WTC11 (cell line): ENCODE measurements around the gene GFRA1. TPM values are rescaled to one million over a fixed set of nuclear protein-coding genes. Genes with fewer than 3 reads are reported as not detected.

Source experiments
- ATAC-seq: fragments of 200-7000 bp; cut with Tn5 transposase; 2 replicates; pipeline ENCODE4 v1.10.0; 2021; ENCODE audit warnings: mild to moderate bottlenecking, moderate library complexity
- CTCF ChIA-PET: fragments of 300-600 bp; sonication (Branson Sonifier 250); formaldehyde crosslinking; loops from one replicate; lab custom pipeline; 2021; ENCODE audit warnings: antibody characterized with exemption; lab: Charles Lee
- POLR2A ChIA-PET: fragments of 350-600 bp; sonication (Branson Sonifier 250); formaldehyde crosslinking; loops from one replicate; lab custom pipeline; 2021; ENCODE audit warnings: antibody characterized with exemption; lab: Charles Lee
- DNase-seq: peaks from one replicate; pipeline ENCODE4 v3.0.0; 2021; ENCODE audit warnings: low spot score
- H3K27ac Mint-ChIP-seq: 2 replicates; pipeline ENCODE4 v1.8.0; 2021; ENCODE audit warnings: mixed read lengths
- H3K27me3 Mint-ChIP-seq: 2 replicates; pipeline ENCODE4 v1.8.0; 2021; ENCODE audit warnings: low read depth, mild to moderate bottlenecking, moderate library complexity, mixed read lengths
- H3K36me3 Mint-ChIP-seq: 2 replicates; pipeline ENCODE4 v1.8.0; 2021; ENCODE audit warnings: mixed read lengths
- H3K4me1 Mint-ChIP-seq: 2 replicates; pipeline ENCODE4 v1.8.0; 2022; ENCODE audit warnings: mixed read lengths
- H3K4me3 Mint-ChIP-seq: 2 replicates; pipeline ENCODE4 v1.8.0; 2021; ENCODE audit warnings: mild to moderate bottlenecking, moderate library complexity, mixed read lengths
- H3K9me3 Mint-ChIP-seq: 2 replicates; pipeline ENCODE4 v1.8.0; 2021; ENCODE audit warnings: mixed read lengths
- AFF4 ChIP-seq: sonication (generic); formaldehyde crosslinking; IDR thresholded peaks from 2 replicates; pipeline ENCODE4 v1.8.1; 2023; ENCODE audit warnings: mild to moderate bottlenecking, missing genetic modification reagents, borderline replicate concordance
- ATF1 ChIP-seq: sonication (generic); formaldehyde crosslinking; IDR thresholded peaks from 2 replicates; pipeline ENCODE4 v1.8.1; 2023; ENCODE audit warnings: mild to moderate bottlenecking, moderate library complexity, missing genetic modification reagents
- CBFB ChIP-seq: sonication (generic); formaldehyde crosslinking; IDR thresholded peaks from 2 replicates; pipeline ENCODE4 v1.8.1; 2022; ENCODE audit warnings: mild to moderate bottlenecking, low read depth, missing genetic modification reagents
- CDX4 ChIP-seq: fragments of 250-450 bp; sonication (Bioruptor Pico); IDR thresholded peaks from 2 replicates; pipeline ENCODE4 v1.9.0; 2021; ENCODE audit warnings: moderate library complexity, mild to moderate bottlenecking, inconsistent platforms, borderline replicate concordance
- CREB1 ChIP-seq: sonication (generic); formaldehyde crosslinking; IDR thresholded peaks from 2 replicates; pipeline ENCODE4 v1.8.0; 2023; ENCODE audit warnings: mild to moderate bottlenecking, missing genetic modification reagents
- ELF4 ChIP-seq: sonication (generic); formaldehyde crosslinking; IDR thresholded peaks from 2 replicates; pipeline ENCODE4 v1.8.1; 2022; ENCODE audit warnings: low read depth, mild to moderate bottlenecking, moderate library complexity, missing genetic modification reagents
- EMX1 ChIP-seq: fragments of 250-450 bp; sonication (Bioruptor Pico); IDR thresholded peaks from 2 replicates; pipeline ENCODE4 v1.8.0; 2021; ENCODE audit warnings: mild to moderate bottlenecking
- FOXP4 ChIP-seq: sonication (generic); formaldehyde crosslinking; IDR thresholded peaks from 2 replicates; pipeline ENCODE4 v1.8.0; 2022; ENCODE audit warnings: mild to moderate bottlenecking, missing genetic modification reagents
- GTF2I ChIP-seq: fragments of 250-450 bp; sonication (Bioruptor Pico); conservative IDR thresholded peaks from 2 replicates; pipeline ENCODE4 v1.4.0; 2021; ENCODE audit warnings: mild to moderate bottlenecking
- HMGXB4 ChIP-seq: sonication (generic); formaldehyde crosslinking; IDR thresholded peaks from 2 replicates; pipeline ENCODE4 v1.8.1; 2023; ENCODE audit warnings: mild to moderate bottlenecking, moderate library complexity, missing genetic modification reagents
- IRF1 ChIP-seq: sonication (generic); formaldehyde crosslinking; IDR thresholded peaks from 2 replicates; pipeline ENCODE4 v1.8.0; 2023; ENCODE audit warnings: missing genetic modification reagents
- JUN ChIP-seq: sonication (generic); formaldehyde crosslinking; IDR thresholded peaks from 2 replicates; pipeline ENCODE4 v1.8.0; 2023; ENCODE audit warnings: mild to moderate bottlenecking, missing genetic modification reagents
- NFE2L1 ChIP-seq: sonication (generic); formaldehyde crosslinking; IDR thresholded peaks from 2 replicates; pipeline ENCODE4 v1.8.1; 2023; ENCODE audit warnings: missing genetic modification reagents
- NFYB ChIP-seq: sonication (generic); formaldehyde crosslinking; conservative IDR thresholded peaks from 2 replicates; pipeline ENCODE4 v1.8.0; 2022; ENCODE audit warnings: low read depth, missing genetic modification reagents
- PRRX2 ChIP-seq: fragments of 250-450 bp; sonication (Bioruptor Pico); IDR thresholded peaks from 2 replicates; pipeline ENCODE4 v1.8.0; 2021; ENCODE audit warnings: mild to moderate bottlenecking
- SOX15 ChIP-seq: fragments of 250-450 bp; sonication (Bioruptor Pico); IDR thresholded peaks from 2 replicates; pipeline ENCODE4 v1.9.0; 2021; ENCODE audit warnings: mild to moderate bottlenecking
- STAT6 ChIP-seq: sonication (generic); formaldehyde crosslinking; conservative IDR thresholded peaks from 2 replicates; pipeline ENCODE4 v1.8.1; 2023; ENCODE audit warnings: mild to moderate bottlenecking, low read depth, missing genetic modification reagents, moderate library complexity
- TEAD1 ChIP-seq: sonication (generic); formaldehyde crosslinking; IDR thresholded peaks from 2 replicates; pipeline ENCODE4 v1.8.0; 2022; ENCODE audit warnings: mild to moderate bottlenecking, missing genetic modification reagents
- TP53 ChIP-seq: sonication (generic); formaldehyde crosslinking; IDR thresholded peaks from 2 replicates; pipeline ENCODE4 v1.8.1; 2023; ENCODE audit warnings: mild to moderate bottlenecking, missing genetic modification reagents
- ZNF121 ChIP-seq: sonication (generic); formaldehyde crosslinking; IDR thresholded peaks from 2 replicates; pipeline ENCODE4 v1.8.0; 2023; ENCODE audit warnings: missing genetic modification reagents
- ZNF138 ChIP-seq: sonication (generic); formaldehyde crosslinking; conservative IDR thresholded peaks from 2 replicates; pipeline ENCODE4 v1.8.1; 2022; ENCODE audit warnings: mild to moderate bottlenecking, moderate library complexity, missing genetic modification reagents
- ZNF232 ChIP-seq: sonication (generic); formaldehyde crosslinking; IDR thresholded peaks from 2 replicates; pipeline ENCODE4 v1.8.0; 2022; ENCODE audit warnings: mild to moderate bottlenecking, missing genetic modification reagents
- ZNF317 ChIP-seq: sonication (generic); formaldehyde crosslinking; IDR thresholded peaks from 2 replicates; pipeline ENCODE4 v1.8.1; 2023; ENCODE audit warnings: low read depth, mild to moderate bottlenecking, moderate library complexity, missing genetic modification reagents, borderline replicate concordance
- ZNF512 ChIP-seq: sonication (generic); formaldehyde crosslinking; IDR thresholded peaks from 2 replicates; pipeline ENCODE4 v1.8.1; 2022; ENCODE audit warnings: missing genetic modification reagents, borderline replicate concordance
- total RNA-seq: library from RNA; stranded (reverse); gene quantifications from 3 replicates; pipeline ENCODE4 v1.2.3, GENCODE V29; 2021

The GFRA1 gene
- total RNA-seq, 1 experiment from 2014 or later = 4.4 TPM

- TF ChIP-seq STAT6 (CRISPR knock-in tag) (no peak), HMGXB4 (CRISPR knock-in tag) (no peak), CDX4 (CRISPR knock-in tag) (no peak), CREB1 (no peak), ZNF121 (CRISPR knock-in tag) (no peak), NFYB (no peak), NFE2L1 (CRISPR knock-in tag) (no peak), CBFB (CRISPR knock-in tag) (no peak), EMX1 (no peak)
Observed at GRCh38 chr10:116041948-116042347, 231.1 kb downstream of the GFRA1 start (continued).

GRCh38 chr10:116039612-116040011 lies 233.4 kb downstream of the GFRA1 start:
- POLR2A ChIA-PET = no interaction called here
- Mint-ChIP-seq H3K9me3 (peaks cover 25% of the 10 kb centered on the region), H3K4me3 (no peak overlapping the region), H3K4me1 (peaks cover 10% of the 10 kb centered on the region), H3K36me3 (no peaks in the 10 kb centered on the region), H3K27me3 (no peaks in the 10 kb centered on the region), H3K27ac (no peak overlapping the region)
- DNase-seq (no peak), ATAC-seq (no peak)
- CTCF ChIA-PET = interaction anchor here (1.6 kb wide), 1 partner anchor 91 kb away, joined by 5 read pairs; no protein-coding TSS in a partner anchor
- TF ChIP-seq GTF2I (no peak), FOXP4 (CRISPR knock-in tag) (no peak), ATF1 (CRISPR knock-in tag) (no peak), ZNF121 (CRISPR knock-in tag) (no peak), ELF4 (CRISPR knock-in tag) (no peak), SOX15 (CRISPR knock-in tag) (no peak), ZNF232 (CRISPR knock-in tag) (no peak), JUN (CRISPR knock-in tag) (no peak), ZNF317 (CRISPR knock-in tag) (no peak), EMX1 (no peak), TP53 (CRISPR knock-in tag) (no peak), PRRX2 (no peak), IRF1 (CRISPR knock-in tag) (no peak), AFF4 (CRISPR knock-in tag) (no peak), TEAD1 (CRISPR knock-in tag) (no peak), ZNF138 (CRISPR knock-in tag) (no peak), ZNF512 (CRISPR knock-in tag) (no peak)
